ENCODE results near the gene JOSD1.
"Not testable (repeated sequence)": the region's sequence is repeated elsewhere in the genome, so short reads cannot be mapped to it uniquely, and the experiment has no call there.

The JOSD1 gene

GRCh38 chr22:38675833-38676232 is 24.9 kb downstream of the JOSD1 start:
- no peak for DNase-seq

GRCh38 chr22:38674888-38675287 is 25.9 kb downstream of the JOSD1 start:
- DNase-seq = no peak

- no peak for DNase-seq
These were observed 43.5 kb downstream of the JOSD1 start for GRCh38 chr22:38657045-38657909.

GRCh38 chr22:38656256-38657044 is 44.3 kb downstream of the JOSD1 start, which contains the start of the genes CBY1 and FAM227A:
Gene CBY1, plus strand, starts transcription at chr22:38656638. Its CDS starts 11,417 bp downstream, at chr22:38668055.
Gene FAM227A, minus strand, starts transcription at chr22:38656392. Its CDS starts 6,224 bp downstream, at chr22:38650168.
- DNase-seq = peak; percentile 78

- DNase-seq = no peak
These were observed 45.1 kb downstream of the JOSD1 start for GRCh38 chr22:38655519-38656255.

GRCh38 chr22:38653741-38654140 is 47.0 kb downstream of the JOSD1 start:
- no peak for DNase-seq

- no peak for DNase-seq
These were observed 47.9 kb downstream of the JOSD1 start for GRCh38 chr22:38652859-38653258.

- DNase-seq = peak; percentile 16
These were observed 50.8 kb downstream of the JOSD1 start for GRCh38 chr22:38649841-38650522.

GRCh38 chr22:38645430-38645829 is 55.3 kb downstream of the JOSD1 start:
- DNase-seq = no peak

- not testable (repeated sequence) for DNase-seq
These were observed 56.5 kb downstream of the JOSD1 start for GRCh38 chr22:38644245-38644644.

GRCh38 chr22:38641476-38642040 is 59.2 kb downstream of the JOSD1 start:
- DNase-seq = no peak

GRCh38 chr22:38638728-38639127 is 62.0 kb downstream of the JOSD1 start:
- DNase-seq = no peak

- DNase-seq = no peak
These were observed 62.5 kb downstream of the JOSD1 start for GRCh38 chr22:38638216-38638615.
